NCI-H2227 (cell line): ENCODE data around the gene GCH1.
"Not testable (repeated sequence)": the region's sequence is repeated elsewhere in the genome, so short reads cannot be mapped to it uniquely, and the experiment has no call there.

ENCODE experiments used
- DNase-seq: peaks from one replicate; lab custom pipeline; 2025; ENCODE audit not compliant: unreplicated experiment; lab: John Stamatoyannopoulos, UW

The GCH1 gene

DNA sequence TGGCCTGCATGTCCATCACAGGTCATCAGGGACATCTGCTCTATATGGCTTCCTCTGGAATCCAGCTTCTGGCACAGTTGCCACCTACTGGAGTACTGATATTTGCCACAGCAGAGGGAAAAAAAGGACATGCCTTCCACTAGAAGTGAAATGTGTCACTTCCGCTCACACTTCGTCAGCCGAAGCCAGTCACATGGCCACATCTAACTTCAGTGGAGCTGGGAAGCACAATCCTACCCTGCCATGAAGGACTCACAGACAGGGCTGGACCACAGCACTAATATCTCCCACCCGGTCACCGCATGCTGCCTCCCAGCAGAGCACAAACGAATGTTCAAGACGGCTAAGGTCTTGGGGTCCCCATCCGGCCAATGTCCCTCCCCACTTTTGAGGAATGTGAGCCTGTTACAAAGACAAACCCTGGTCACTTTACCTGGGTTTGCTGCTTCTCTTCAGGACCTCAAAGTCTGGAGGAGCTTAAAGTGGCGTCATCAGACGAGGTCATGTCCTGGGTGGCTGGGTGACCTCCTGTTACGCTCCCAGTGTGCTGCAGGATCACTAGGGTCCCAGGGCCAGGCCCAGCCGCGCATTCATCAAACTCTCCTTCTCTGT lies 98.6 kb downstream of the GCH1 start:
- no peak for DNase-seq

DNA sequence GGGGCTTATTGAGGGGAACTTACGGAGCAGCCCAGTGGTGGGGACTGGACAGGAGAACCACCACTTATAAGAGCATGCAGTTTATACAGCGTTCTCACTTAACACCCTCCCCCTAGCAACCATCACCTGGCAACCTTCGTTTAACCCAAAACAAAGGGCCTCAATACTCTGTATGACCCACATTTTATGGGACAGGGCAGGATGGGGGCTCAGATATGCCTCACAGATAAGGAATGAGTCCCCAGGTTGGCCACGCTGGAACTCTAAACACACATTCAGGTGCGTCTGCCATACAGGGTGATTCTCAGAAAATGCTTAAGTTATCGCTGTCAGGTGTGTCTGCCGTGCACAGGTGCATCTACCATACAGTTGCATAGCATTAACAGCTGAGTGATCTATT lies 99.2 kb downstream of the GCH1 start:
- no peak for DNase-seq

GRCh38 chr14:54801482-54801881 lies 101.1 kb downstream of the GCH1 start:
- DNase-seq: not testable (repeated sequence)

GRCh38 chr14:54798465-54799124 lies 104.0 kb downstream of the GCH1 start:
- no peak for DNase-seq

GRCh38 chr14:54797986-54798385 lies 104.6 kb downstream of the GCH1 start:
- no peak for DNase-seq

- DNase-seq: no peak
Measured at GRCh38 chr14:54797556-54797955, 105.1 kb downstream of the GCH1 start.

DNA sequence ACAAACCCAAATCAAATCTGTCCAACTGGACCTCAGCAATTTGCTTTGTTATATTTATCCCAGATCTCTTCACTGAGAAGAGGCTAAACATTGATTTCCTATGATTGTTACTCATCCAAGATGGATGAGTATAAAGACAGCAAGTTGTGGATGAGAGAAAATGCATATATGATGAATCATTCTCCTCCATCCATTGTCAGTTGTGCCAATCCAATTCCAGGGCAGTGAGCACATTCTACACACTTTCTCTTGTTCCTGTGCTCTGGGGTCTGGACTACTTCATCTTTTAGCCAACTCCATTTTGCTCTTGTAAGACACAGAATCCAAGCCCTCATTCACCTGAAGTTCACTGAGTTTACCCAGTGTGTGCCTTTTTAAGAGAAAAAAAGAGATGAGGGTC lies 105.7 kb downstream of the GCH1 start:
- no peak for DNase-seq

DNA sequence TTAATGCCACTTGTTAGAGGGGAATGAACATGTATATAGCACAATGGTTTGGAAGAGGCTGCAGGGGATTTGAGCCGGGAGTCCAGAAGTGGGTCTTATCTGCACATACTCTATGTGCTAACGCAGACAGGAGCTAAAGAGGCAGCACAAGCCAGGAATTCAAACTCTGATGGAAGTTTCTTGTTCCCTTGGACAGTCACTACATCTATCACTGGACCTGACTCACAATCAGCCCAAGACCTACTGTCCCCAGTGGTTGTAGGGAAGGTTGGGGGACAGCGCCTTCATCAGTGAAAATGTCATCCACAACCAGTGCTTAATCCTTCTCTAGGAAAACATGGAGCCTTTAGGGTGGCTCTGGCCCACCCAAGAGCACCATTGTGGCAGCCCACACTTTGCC lies 107.8 kb downstream of the GCH1 start:
- DNase-seq: no peak

DNA sequence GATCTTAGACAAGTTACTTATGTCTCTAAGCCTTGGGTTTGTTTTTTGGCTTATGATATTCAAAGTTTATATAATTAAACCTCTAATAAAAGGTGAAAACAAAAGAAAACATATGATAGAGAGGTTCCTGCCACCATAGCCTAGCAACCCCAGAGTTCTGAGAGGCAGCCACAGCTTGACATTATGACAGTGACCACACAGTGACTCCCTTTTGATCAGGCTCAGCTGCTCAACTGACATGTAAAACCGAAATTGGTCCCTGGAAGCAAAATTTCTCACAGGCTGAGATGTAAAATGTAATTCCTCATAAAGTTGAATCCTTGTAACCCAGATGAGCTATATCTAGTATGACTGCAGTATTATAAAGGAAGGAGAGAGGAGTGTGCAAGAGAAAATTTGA lies 108.5 kb downstream of the GCH1 start:
- no peak for DNase-seq

- no peak for DNase-seq
Measured at GRCh38 chr14:54792288-54792687, 110.3 kb downstream of the GCH1 start.
